ACC112 (cell line): ENCODE results near the gene TBC1D7.

ENCODE experiments used
- H2AFZ ChIP-seq: fragments of 200-600 bp; sonication (generic); one replicate; pipeline ENCODE4 v1.6.0; 2017; ENCODE audit warnings: antibody characterized with exemption, low read length; ENCODE audit not compliant: unreplicated experiment
- H3K27ac ChIP-seq: fragments of 200-600 bp; sonication (generic); 2 replicates; pipeline ENCODE4 v1.5.1; 2014; ENCODE audit warnings: low read depth, mild to moderate bottlenecking, antibody characterized with exemption, low read length, moderate library complexity
- H3K27me3 ChIP-seq: fragments of 200-600 bp; sonication (generic); 2 replicates; pipeline ENCODE4 v1.6.1; 2014; ENCODE audit warnings: mild to moderate bottlenecking, antibody characterized with exemption, low read length, moderate library complexity, mixed read lengths; ENCODE audit not compliant: insufficient read depth
- H3K36me3 ChIP-seq: fragments of 200-600 bp; sonication (generic); 2 replicates; pipeline ENCODE4 v1.6.1; 2016; ENCODE audit warnings: mild to moderate bottlenecking, antibody characterized with exemption, low read length, moderate library complexity, mixed read lengths; ENCODE audit not compliant: insufficient read depth
- H3K4me1 ChIP-seq: fragments of 200-600 bp; sonication (generic); one replicate; pipeline ENCODE4 v1.6.1; 2016; ENCODE audit warnings: low read length, mixed read lengths; ENCODE audit not compliant: insufficient read depth, unreplicated experiment, control insufficient read depth
- H3K4me3 ChIP-seq: fragments of 200-600 bp; sonication (generic); 2 replicates; pipeline ENCODE4 v1.5.1; 2014; ENCODE audit warnings: mild to moderate bottlenecking, low read depth, low read length
- H3K79me2 ChIP-seq: fragments of 200-600 bp; sonication (generic); one replicate; pipeline ENCODE4 v1.6.0; 2016; ENCODE audit warnings: low read length; ENCODE audit not compliant: control insufficient read depth, unreplicated experiment, insufficient read depth

TBC1D7 gene

GRCh38 chr6:13368731-13369115 lies 40.4 kb upstream of the TBC1D7 start:
- Histone ChIP-seq H3K79me2 (no peaks in the 10 kb centered on the region), H3K36me3 (no peaks in the 10 kb centered on the region), H2AFZ (no peak overlapping the region), H3K4me1 (peaks cover 8% of the 10 kb centered on the region), H3K27ac (no peak overlapping the region), H3K4me3 (no peak overlapping the region), H3K27me3 (no peaks in the 10 kb centered on the region)

GRCh38 chr6:13368079-13368730 lies 39.9 kb upstream of the TBC1D7 start:
- Histone ChIP-seq H3K27me3 (no peaks in the 10 kb centered on the region), H3K4me3 (no peak overlapping the region), H3K4me1 (peaks cover 8% of the 10 kb centered on the region), H3K79me2 (no peaks in the 10 kb centered on the region), H2AFZ (no peak overlapping the region), H3K36me3 (no peaks in the 10 kb centered on the region), H3K27ac (no peak overlapping the region)

GRCh38 chr6:13367396-13367795 lies 39.1 kb upstream of the TBC1D7 start:
- Histone ChIP-seq H3K4me1 (peaks cover 8% of the 10 kb centered on the region), H2AFZ (no peak overlapping the region), H3K36me3 (no peaks in the 10 kb centered on the region), H3K27me3 (no peaks in the 10 kb centered on the region), H3K4me3 (no peak overlapping the region), H3K79me2 (no peaks in the 10 kb centered on the region), H3K27ac (no peak overlapping the region)

GRCh38 chr6:13365320-13365719 lies 37.0 kb upstream of the TBC1D7 start:
- Histone ChIP-seq H3K36me3 (no peaks in the 10 kb centered on the region), H3K79me2 (no peaks in the 10 kb centered on the region), H3K4me1 (peaks cover 8% of the 10 kb centered on the region), H3K27ac (no peak overlapping the region), H2AFZ (no peak overlapping the region), H3K27me3 (no peaks in the 10 kb centered on the region), H3K4me3 (no peak overlapping the region)

- H3K79me2 ChIP-seq = no peaks in the 10 kb centered on the region
- peaks cover 8% of the 10 kb centered on the region for H3K4me1 ChIP-seq
- no peak overlapping the region for H2AFZ ChIP-seq
- no peak overlapping the region for H3K27ac ChIP-seq
- H3K36me3 ChIP-seq = no peaks in the 10 kb centered on the region
- no peak overlapping the region for H3K4me3 ChIP-seq
- no peaks in the 10 kb centered on the region for H3K27me3 ChIP-seq
Measured at GRCh38 chr6:13364842-13365241, 36.5 kb upstream of the TBC1D7 start.

GRCh38 chr6:13362412-13362811 lies 34.1 kb upstream of the TBC1D7 start:
- no peak overlapping the region for H2AFZ ChIP-seq
- H3K27ac ChIP-seq = no peak overlapping the region
- H3K36me3 ChIP-seq = no peaks in the 10 kb centered on the region
- no peaks in the 10 kb centered on the region for H3K79me2 ChIP-seq
- no peaks in the 10 kb centered on the region for H3K27me3 ChIP-seq
- H3K4me1 ChIP-seq = no peaks in the 10 kb centered on the region
- no peak overlapping the region for H3K4me3 ChIP-seq

GRCh38 chr6:13360671-13361540 lies 32.6 kb upstream of the TBC1D7 start:
- H3K27me3 ChIP-seq = no peaks in the 10 kb centered on the region
- peaks cover 6% of the 10 kb centered on the region for H3K4me1 ChIP-seq
- no peaks in the 10 kb centered on the region for H3K36me3 ChIP-seq
- H3K27ac ChIP-seq = no peak overlapping the region
- H3K79me2 ChIP-seq = no peaks in the 10 kb centered on the region
- H2AFZ ChIP-seq = no peak overlapping the region
- H3K4me3 ChIP-seq = no peak overlapping the region

- Histone ChIP-seq H3K79me2 (no peaks in the 10 kb centered on the region), H3K27ac (no peak overlapping the region), H3K4me3 (no peak overlapping the region), H3K36me3 (no peaks in the 10 kb centered on the region), H3K27me3 (no peaks in the 10 kb centered on the region), H2AFZ (no peak overlapping the region), H3K4me1 (peaks cover 22% of the 10 kb centered on the region)
Measured at GRCh38 chr6:13359287-13359686, 30.9 kb upstream of the TBC1D7 start.

GRCh38 chr6:13358511-13358910 lies 30.2 kb upstream of the TBC1D7 start:
- H3K27me3 ChIP-seq = no peaks in the 10 kb centered on the region
- H3K27ac ChIP-seq = no peak overlapping the region
- peaks cover 24% of the 10 kb centered on the region for H3K4me1 ChIP-seq
- H3K36me3 ChIP-seq = no peaks in the 10 kb centered on the region
- H3K79me2 ChIP-seq = no peaks in the 10 kb centered on the region
- no peak overlapping the region for H2AFZ ChIP-seq
- H3K4me3 ChIP-seq = no peak overlapping the region

- no peaks in the 10 kb centered on the region for H3K79me2 ChIP-seq
- peaks cover 24% of the 10 kb centered on the region for H3K4me1 ChIP-seq
- no peaks in the 10 kb centered on the region for H3K36me3 ChIP-seq
- no peaks in the 10 kb centered on the region for H3K27me3 ChIP-seq
- no peak overlapping the region for H2AFZ ChIP-seq
- no peak overlapping the region for H3K4me3 ChIP-seq
- H3K27ac ChIP-seq = no peak overlapping the region
Measured at GRCh38 chr6:13357551-13358075, 29.3 kb upstream of the TBC1D7 start.
